GM10266 (cell line): Measurements from ENCODE around the gene CDKAL1.

Source experiments
- DNase-seq: peaks from one replicate; pipeline ENCODE4 v3.0.0; 2012; ENCODE audit errors: extremely low spot score
- TF ChIP-seq, protein P1 (sequence below): IDR thresholded peaks from 2 replicates; pipeline ENCODE4 v1.5.1; 2012; ENCODE audit warnings: mild to moderate bottlenecking, low read depth; ENCODE audit not compliant: control insufficient read depth, insufficient read depth; ENCODE audit errors: missing control alignments

The CDKAL1 gene

DNA sequence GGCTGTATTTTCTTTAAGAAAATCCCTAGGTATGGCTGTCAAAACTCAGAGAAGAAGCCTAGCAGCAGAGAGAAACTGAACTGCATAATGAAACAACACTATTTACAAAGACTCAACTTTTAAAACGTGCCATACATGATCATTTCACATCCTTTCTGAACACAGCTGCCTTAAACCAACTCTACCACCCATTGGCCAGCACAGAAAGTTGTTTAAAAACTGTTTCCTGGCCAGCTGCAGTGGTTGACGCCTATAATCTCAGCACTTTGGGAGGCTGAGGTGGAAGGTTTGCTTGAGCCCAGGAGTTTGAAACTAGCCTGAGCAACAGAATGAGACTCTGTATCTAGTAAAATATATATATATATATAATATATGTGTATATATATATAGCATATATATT is 722.9 kb downstream of the CDKAL1 start:
- TF ChIP-seq, protein P1, sequence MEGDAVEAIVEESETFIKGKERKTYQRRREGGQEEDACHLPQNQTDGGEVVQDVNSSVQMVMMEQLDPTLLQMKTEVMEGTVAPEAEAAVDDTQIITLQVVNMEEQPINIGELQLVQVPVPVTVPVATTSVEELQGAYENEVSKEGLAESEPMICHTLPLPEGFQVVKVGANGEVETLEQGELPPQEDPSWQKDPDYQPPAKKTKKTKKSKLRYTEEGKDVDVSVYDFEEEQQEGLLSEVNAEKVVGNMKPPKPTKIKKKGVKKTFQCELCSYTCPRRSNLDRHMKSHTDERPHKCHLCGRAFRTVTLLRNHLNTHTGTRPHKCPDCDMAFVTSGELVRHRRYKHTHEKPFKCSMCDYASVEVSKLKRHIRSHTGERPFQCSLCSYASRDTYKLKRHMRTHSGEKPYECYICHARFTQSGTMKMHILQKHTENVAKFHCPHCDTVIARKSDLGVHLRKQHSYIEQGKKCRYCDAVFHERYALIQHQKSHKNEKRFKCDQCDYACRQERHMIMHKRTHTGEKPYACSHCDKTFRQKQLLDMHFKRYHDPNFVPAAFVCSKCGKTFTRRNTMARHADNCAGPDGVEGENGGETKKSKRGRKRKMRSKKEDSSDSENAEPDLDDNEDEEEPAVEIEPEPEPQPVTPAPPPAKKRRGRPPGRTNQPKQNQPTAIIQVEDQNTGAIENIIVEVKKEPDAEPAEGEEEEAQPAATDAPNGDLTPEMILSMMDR, result no peak
- DNase-seq, result no peak

DNA sequence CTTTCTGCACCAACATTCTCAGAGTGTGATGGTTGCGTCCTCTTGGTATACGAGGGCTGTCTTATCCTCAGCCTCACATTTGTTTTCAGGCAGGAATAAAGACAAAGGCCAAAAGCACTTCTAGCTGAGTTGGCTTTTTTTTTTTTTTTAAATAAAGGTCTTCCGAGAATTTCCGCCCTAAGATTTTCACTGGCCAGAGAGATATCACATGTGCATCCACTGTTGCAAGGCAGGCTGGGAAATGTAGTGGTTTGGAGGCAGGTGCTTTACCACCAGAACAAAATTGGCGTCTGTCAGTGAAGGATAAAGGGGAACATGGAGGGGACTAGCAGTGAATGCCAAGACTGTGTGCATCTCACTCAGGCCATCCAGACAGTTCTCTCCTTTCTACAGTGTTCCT is 724.4 kb downstream of the CDKAL1 start:
- DNase-seq, result no peak
- TF ChIP-seq, protein P1, result no peak

DNA sequence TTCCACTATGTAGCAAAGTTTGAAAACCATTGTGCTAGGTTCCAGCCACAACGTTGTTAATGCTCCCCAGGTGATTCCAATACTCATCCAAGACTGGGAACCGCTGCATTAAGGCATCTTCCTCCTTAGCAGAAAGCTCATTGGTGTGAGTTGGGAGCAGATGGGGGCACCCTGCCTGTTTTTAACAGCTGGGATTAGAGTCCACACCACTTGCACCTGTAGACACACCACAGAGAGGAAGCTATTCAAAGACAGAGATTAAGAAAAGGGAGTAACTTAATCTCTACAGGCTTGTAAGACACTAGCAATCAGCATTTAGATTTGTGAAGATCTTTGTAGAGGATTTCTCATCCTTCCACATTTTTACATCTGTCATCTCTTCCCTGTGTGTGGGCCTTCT is 725.4 kb downstream of the CDKAL1 start:
- DNase-seq, result no peak
- TF ChIP-seq, protein P1, result no peak

DNA sequence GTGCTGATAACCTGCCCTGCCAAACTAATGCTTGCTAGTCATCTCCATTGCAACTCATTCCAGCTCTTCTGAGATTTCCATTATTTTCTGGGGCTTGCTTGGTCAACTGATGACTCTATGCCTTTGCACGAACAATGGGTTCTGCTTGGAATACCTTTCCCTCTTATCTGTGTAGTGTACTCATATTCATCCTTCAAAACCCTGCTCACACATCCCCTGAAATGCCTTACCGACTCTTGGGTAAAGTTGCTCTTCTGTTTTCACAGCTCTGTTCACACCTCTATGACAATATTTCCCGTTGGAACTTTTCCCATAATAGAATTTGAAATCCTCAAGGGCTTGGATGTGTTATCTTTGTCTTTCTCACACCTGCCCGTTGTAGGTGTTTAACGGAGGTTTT is 728.2 kb downstream of the CDKAL1 start:
- no peak for DNase-seq
- TF ChIP-seq, protein P1, result no peak

DNA sequence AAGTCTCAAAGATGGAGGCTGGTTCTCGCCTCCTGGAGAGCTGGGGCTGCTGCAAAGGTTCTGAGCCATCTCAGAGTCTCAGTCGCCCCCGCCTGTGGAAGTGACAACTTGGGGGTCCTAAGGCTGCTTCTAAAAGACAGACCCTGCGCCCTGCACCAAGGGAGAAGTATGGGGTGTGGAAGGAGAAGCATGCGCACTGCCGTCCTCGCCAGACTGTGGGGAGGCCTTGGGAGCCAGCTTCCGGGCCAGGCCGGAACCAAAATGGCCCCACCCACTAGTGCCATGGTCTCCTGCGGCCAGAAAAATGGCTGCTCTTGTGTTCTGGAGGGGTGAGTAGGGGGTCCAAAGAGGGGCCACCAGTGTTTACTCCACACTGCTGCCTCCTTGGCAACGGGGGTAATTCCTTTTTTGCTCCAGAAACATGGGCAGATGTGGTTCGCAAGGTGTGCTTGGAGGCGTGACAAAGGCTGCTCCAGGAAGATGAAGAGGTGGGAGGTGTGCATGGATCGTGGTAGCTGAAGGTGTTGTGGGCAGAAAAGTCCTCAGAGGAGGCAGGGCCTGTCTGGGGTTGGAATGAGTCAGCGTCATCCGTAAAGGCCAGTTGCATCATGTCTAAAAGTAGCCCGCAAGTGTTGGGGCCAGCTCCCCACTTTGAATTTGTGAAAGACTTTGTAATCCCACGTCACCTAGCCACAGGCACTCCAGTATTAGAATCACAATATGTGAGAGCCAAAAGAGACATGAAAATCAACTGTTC is 729.5 kb downstream of the CDKAL1 start:
- peak; percentile 36 for DNase-seq
- TF ChIP-seq, protein P1, result no peak

DNA sequence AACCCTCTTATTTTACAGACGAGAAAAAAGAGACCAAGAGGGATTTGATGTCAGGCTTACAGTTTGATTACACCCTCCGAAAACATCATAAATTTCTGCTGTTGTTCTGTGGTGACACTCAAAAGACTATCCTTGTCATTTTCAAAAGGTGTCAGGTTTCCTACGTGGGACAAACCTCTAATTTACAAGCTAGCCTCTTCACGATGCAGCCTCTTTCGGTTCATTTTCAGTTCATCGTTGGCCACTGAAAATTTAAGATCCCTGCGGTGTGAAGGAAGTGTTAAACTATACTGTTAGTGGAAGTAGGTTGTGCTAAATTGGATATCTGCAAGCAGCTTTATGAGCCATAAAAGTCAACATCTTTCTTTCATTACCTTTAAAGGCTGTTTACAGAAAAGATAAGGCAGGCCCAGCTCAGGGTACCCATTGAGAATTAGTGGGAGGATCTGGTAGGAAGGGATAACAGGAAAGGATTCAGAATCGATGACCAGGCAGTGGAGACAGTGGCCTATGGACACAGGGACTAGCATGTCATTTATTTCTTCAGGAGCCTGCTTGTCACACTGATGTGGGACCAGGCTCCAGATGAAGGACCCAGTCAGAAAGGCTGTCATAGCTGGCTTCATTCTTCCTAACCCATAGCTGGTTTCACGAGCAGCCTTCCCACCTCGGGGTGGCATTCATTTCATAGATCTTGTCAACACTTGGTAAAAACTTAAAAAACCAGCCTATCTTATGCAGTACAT is 730.2 kb downstream of the CDKAL1 start:
- DNase-seq, result no peak
- TF ChIP-seq, protein P1, result no peak
